Lower leg skin (tissue), 4 donors: ENCODE data around the gene MGST2. TPM values are rescaled to one million over a fixed set of nuclear protein-coding genes. Genes with fewer than 3 reads are reported as not detected.
A peak's percentile ranks its signal among the peaks of the same experiment; 100 is the strongest.

ENCODE experiments used
- DNase-seq, 2 donors: peaks; one replicate each; pipeline ENCODE4 v3.0.0-alpha.2; 2019; ENCODE audit warnings: low spot score in 2 of 2
- H3K4me3 ChIP-seq: fragments of 200-600 bp; sonication (generic); 2 replicates; pipeline ENCODE4 v1.5.1; 2017; ENCODE audit warnings: mild to moderate bottlenecking, low read depth; ENCODE audit not compliant: poor library complexity, severe bottlenecking
- CTCF ChIP-seq, 3 donors: fragments of 450-650 bp; IDR thresholded peaks; one replicate each; pipeline ENCODE4 v1.5.1; 2016; ENCODE audit warnings: antibody characterized with exemption in 3 of 3, mild to moderate bottlenecking in 3 of 3, moderate library complexity in 2 of 3
- POLR2A ChIP-seq, 2 donors: fragments of 450-650 bp; IDR thresholded peaks; one replicate each; pipeline ENCODE4 v1.6.1; 2016 to 2017; ENCODE audit warnings: antibody characterized with exemption in 2 of 2, mild to moderate bottlenecking in 1 of 2, moderate library complexity in 1 of 2
- WGBS, 2 donors: methylation state at CpG; one replicate each; pipeline ENCODE4 v1.1.5; 2018; 5-methylcytosine and 5-hydroxymethylcytosine counted together
- intact Hi-C: fragments of 100-400 bp; cut with DNase I; formaldehyde crosslinking; loops from one replicate; pipeline ENCODE4 v1.15.0; 2023; ENCODE audit warnings: low total_unique reads
- total RNA-seq, 4 donors: library from RNA; depleted of rRNA; stranded (reverse); fragments of >200 nt; gene quantifications; one replicate each; pipeline ENCODE4 v1.1.0, GENCODE V29; 2016

The MGST2 gene
- total RNA-seq, 4 donors from 2014 or later: 83.1 to 157 (median 112) TPM

- 89 to 98% methylated on average over 6 of the region's 6 CpGs for WGBS, 2 donors
- H3K4me3 ChIP-seq: no peak overlapping the region
- TF ChIP-seq POLR2A (IDR thresholded peaks at IDR 0.05): no peak
- intact Hi-C loops: no loop called here
- peak in 1 of 2 donors; percentile 52 for DNase-seq
These were observed 79.6 kb downstream of the MGST2 start for GRCh38 chr4:139745111-139745639.

GRCh38 chr4:139746431-139747171 lies 81.0 kb downstream of the MGST2 start:
- intact Hi-C loops: no loop called here
- H3K4me3 ChIP-seq: no peak overlapping the region
- TF ChIP-seq POLR2A (IDR thresholded peaks at IDR 0.05) (no peak), CTCF (IDR thresholded peaks at IDR 0.05) (no peak)
- DNase-seq: no peak
- 82% methylated on average over 12 of the region's 12 CpGs for WGBS, 2 donors

GRCh38 chr4:139749338-139749737 lies 83.7 kb downstream of the MGST2 start:
- WGBS, 2 donors: 65 to 74% methylated on average over 6 of the region's 6 CpGs
- no peak overlapping the region for H3K4me3 ChIP-seq
- intact Hi-C loops: no loop called here
- no peak for DNase-seq
- no peak for TF ChIP-seq CTCF (IDR thresholded peaks at IDR 0.05)
- TF ChIP-seq POLR2A (IDR thresholded peaks at IDR 0.05): no peak

GRCh38 chr4:139749835-139750498 lies 84.3 kb downstream of the MGST2 start:
- intact Hi-C loops: loop anchor here (5.0 kb wide), 1 partner anchor 423 kb away; no protein-coding TSS in a partner anchor
- no peak for TF ChIP-seq CTCF (IDR thresholded peaks at IDR 0.05)
- no peak for TF ChIP-seq POLR2A (IDR thresholded peaks at IDR 0.05)
- WGBS, 2 donors: 85 to 96% methylated on average over 4 of the region's 4 CpGs
- no peak overlapping the region for H3K4me3 ChIP-seq
- no peak for DNase-seq

GRCh38 chr4:139753686-139754085 lies 88.1 kb downstream of the MGST2 start:
- DNase-seq: no peak
- intact Hi-C loops: loop anchor here (5.0 kb wide), 1 partner anchor 426 kb away; no protein-coding TSS in a partner anchor

More at GRCh38 chr4:139753686-139754085, 88.1 kb downstream of the MGST2 start:
- no peak for TF ChIP-seq CTCF (IDR thresholded peaks at IDR 0.05)
- TF ChIP-seq POLR2A (IDR thresholded peaks at IDR 0.05): no peak
- no peak overlapping the region for H3K4me3 ChIP-seq
- WGBS, 2 donors: 78% methylated on average over 3 of the region's 3 CpGs

Other genes starting within 250 kb of the MGST2 start
- 10 to 100 TPM in 3 of 4 donors, 1 to 10 TPM in 1; 8.1 to 12.3 (median 10.8) TPM for gene RAB33B, start 211.7 kb upstream of the MGST2 start, total RNA-seq
- 10 to 100 TPM; 34.3 to 45.7 (median 41.7) TPM for gene SETD7, start 109.6 kb upstream of the MGST2 start, total RNA-seq